Smooth muscle cell of the pulmonary artery (primary cell): ENCODE measurements around the gene EMILIN3. TPM values are rescaled to one million over a fixed set of nuclear protein-coding genes. Genes with fewer than 3 reads are reported as not detected.

Experiments
- total RNA-seq: library from RNA; depleted of rRNA; stranded (reverse); fragments of >200 nt; gene quantifications from 2 replicates; pipeline ENCODE4 v1.2.3, GENCODE V29; 2014

Gene EMILIN3
- total RNA-seq: under 0.01 TPM in 1 of 2 replicates, not detected in the other

GRCh38 chr20:41366546-41367392, at the start of gene EMILIN3:
TSS of gene EMILIN3 (minus strand) at chr20:41366818. CDS start at chr20:41366634, 184 bp downstream.

GRCh38 chr20:41340327-41341055, 26.1 kb downstream of the EMILIN3 start, which contains the start of gene LPIN3:
TSS of gene LPIN3 (plus strand) at chr20:41340821. CDS start at chr20:41345804, 4,983 bp downstream.

GRCh38 chr20:41317546-41318270, 48.9 kb downstream of the EMILIN3 start, which contains the start of gene ZHX3:
TSS of gene ZHX3 (minus strand) at chr20:41317731. CDS start at chr20:41204916, 112,815 bp downstream.

Other genes starting within 250 kb of the EMILIN3 start
- 71.7 and 123 TPM in 2 replicates for gene PLCG1, start 229.3 kb downstream of the EMILIN3 start, total RNA-seq
- 21.3 and 29.0 TPM in 2 replicates for gene ZHX3, start 49.1 kb downstream of the EMILIN3 start, total RNA-seq
- gene LPIN3, start 26.0 kb downstream of the EMILIN3 start, total RNA-seq: 7.0 and 8.3 TPM in 2 replicates